Ovary (tissue), 1 donor: Measurements from ENCODE around the gene C1QC.

ENCODE experiments used
- EP300 ChIP-seq: sonication (generic); formaldehyde crosslinking; IDR thresholded peaks from one replicate; pipeline ENCODE4 v1.6.1; 2017; ENCODE audit warnings: antibody characterized with exemption
- POLR2A ChIP-seq: fragments of 450-650 bp; IDR thresholded peaks from one replicate; pipeline ENCODE4 v1.6.1; 2017; ENCODE audit warnings: antibody characterized with exemption, mild to moderate bottlenecking, moderate library complexity

DNA sequence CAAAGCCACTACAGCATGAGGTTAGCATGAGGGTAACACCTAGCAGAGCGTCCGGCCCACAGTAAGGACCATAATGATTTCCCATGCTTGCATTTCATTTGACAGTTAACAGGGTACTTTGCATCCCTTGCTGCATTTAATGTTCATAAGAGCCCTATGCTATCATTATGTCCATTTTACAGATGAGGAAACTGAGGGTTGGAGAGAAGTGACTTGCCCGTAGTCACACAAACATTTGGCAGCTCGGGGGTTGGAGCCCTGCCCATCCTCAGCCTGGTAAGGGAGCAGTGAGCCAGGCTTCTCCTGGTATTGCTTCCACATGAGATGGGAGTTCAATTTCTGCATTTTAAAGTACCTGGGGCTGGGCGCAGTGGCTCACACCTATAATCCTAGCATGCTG lies 50.7 kb downstream of the C1QC start:
- TF ChIP-seq EP300 (no peak), POLR2A (no peak)
